Measurements from ENCODE around the gene PITRM1. TPM values are rescaled to one million over a fixed set of nuclear protein-coding genes. Genes with fewer than 3 reads are reported as not detected.
"Not testable (repeated sequence)": the region's sequence is repeated elsewhere in the genome, so short reads cannot be mapped to it uniquely, and the experiment has no call there.

Gene PITRM1
- total RNA-seq, 4 donors from 2014 or later, result 67.6 to 107 (median 74.0) TPM

GRCh38 chr10:3186368-3186767 is 13.8 kb upstream of the PITRM1 start:
- DNase-seq (ENCODE audit: low spot score), result no peak
- no peak for ATAC-seq (ENCODE audit: low FRiP score)
- TF ChIP-seq CTCF (IDR thresholded peaks at IDR 0.05), result no peak

- TF ChIP-seq CTCF (IDR thresholded peaks at IDR 0.05), result no peak
- ATAC-seq (ENCODE audit: low FRiP score) (no peak), DNase-seq (ENCODE audit: low spot score) (no peak)
Measured at GRCh38 chr10:3185386-3185785, 12.8 kb upstream of the PITRM1 start.

GRCh38 chr10:3180355-3181025 is 7.9 kb upstream of the PITRM1 start:
- TF ChIP-seq CTCF (IDR thresholded peaks at IDR 0.05), result no peak
- no peak for DNase-seq (ENCODE audit: low spot score)
- no peak for ATAC-seq (ENCODE audit: low FRiP score)

- ATAC-seq (ENCODE audit: low FRiP score) (no peak), DNase-seq (ENCODE audit: low spot score) (no peak)
- TF ChIP-seq CTCF (IDR thresholded peaks at IDR 0.05), result no peak
Measured at GRCh38 chr10:3179174-3179573, 6.6 kb upstream of the PITRM1 start.

- no peak for TF ChIP-seq CTCF (IDR thresholded peaks at IDR 0.05)
- ATAC-seq (ENCODE audit: low FRiP score) (no peak), DNase-seq (ENCODE audit: low spot score) (no peak)
Measured at GRCh38 chr10:3178042-3178441, 5.5 kb upstream of the PITRM1 start.

GRCh38 chr10:3173171-3173878 is 743 bp upstream of the PITRM1 start:
- DNase-seq (ENCODE audit: low spot score) (peak; percentile 43), ATAC-seq (ENCODE audit: low FRiP score) (peak; percentile 11)
- no peak for TF ChIP-seq CTCF (IDR thresholded peaks at IDR 0.05)

GRCh38 chr10:3172081-3172445 is 519 bp downstream of the PITRM1 start:
- TF ChIP-seq CTCF (IDR thresholded peaks at IDR 0.05), result no peak
- peak; percentile 19 for ATAC-seq (ENCODE audit: low FRiP score)
- no peak for DNase-seq (ENCODE audit: low spot score)

- ATAC-seq (ENCODE audit: low FRiP score); DNase-seq (ENCODE audit: low spot score): not testable (repeated sequence)
Measured at GRCh38 chr10:3171488-3171887, 1.1 kb downstream of the PITRM1 start.

All from omental fat pad (tissue), 4 donors.